Ecto neural progenitor cell (in vitro differentiated cells): Measurements from ENCODE around the gene CAMK2N2.

Experiments used
- DNase-seq: peaks from one replicate; pipeline ENCODE4 v3.0.0-alpha.2; 2018; ENCODE audit warnings: low spot score

The CAMK2N2 gene

DNA sequence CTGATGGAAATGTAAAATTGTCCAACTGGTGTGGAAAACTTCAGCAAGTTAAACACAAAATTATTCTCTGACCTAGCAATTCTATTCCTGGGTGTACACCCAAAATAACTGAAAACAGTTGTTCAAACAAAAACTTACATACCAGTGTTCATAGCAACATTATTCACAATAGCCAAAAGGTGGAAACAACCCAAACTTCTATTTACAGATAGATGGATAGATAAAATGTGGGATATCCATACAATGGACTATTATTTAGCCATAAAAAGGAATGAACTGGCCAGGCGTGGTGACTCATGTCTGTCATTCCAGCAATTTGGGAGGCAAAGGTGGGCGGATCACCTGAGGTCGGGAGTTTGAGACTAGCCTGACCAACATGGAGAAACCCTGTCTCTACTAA is 38.8 kb downstream of the CAMK2N2 start:
- DNase-seq: no peak

DNA sequence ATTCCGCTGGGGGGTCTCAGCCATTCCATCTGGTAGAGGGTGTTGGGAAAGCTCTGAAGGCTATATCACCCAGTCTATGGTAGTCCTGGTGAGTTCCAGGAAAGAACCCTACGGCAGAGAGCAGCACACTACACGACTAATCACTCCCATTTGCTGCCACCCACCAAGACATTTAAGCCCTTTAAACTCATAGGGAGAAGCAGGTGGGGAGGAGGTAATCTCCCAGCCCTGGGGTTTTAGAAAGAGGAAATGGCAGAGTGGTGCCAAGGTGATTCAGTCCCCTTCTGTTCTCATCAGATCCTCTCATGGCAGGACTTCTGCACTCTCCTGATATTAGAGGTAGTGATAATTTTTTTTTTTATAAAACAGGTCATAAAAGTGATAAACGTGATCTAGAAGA is 42.5 kb downstream of the CAMK2N2 start:
- DNase-seq: no peak

DNA sequence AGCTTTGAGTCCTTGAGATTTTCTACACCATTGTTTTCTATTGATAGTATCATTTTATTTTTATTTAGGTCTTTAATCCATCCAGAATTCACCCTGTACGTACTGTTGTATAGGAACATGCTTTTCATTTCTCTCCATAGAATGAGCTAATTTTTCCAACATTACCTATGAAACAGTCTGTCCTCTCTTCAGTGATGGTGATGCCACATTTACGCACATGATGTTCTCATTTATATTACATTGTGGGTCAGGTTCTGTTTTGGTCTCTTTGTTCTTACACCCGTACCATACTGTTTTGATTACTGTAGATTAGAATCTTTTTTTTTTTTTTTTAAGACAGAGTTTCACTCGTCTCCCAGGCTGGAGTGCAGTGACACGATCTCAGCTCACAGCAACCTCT is 49.6 kb downstream of the CAMK2N2 start:
- DNase-seq: no peak

DNA sequence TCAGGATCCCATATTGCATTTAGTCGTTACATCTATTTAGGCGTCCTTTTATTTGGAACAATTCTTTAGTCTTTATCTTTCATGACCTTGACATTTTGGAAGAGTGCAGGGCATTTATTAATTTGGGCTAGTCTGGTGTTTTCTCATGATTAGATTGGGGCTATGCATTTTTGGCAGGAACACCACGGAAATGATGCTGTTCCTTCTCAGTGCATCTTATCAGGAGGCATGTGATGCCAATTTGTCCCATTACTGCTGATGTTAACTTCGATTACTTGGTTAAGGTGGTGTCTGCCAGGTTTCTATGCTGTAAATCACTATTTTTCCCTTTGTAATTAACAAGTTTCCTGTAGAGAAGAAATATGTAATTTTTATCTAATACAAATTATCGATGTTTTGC is 50.1 kb downstream of the CAMK2N2 start:
- no peak for DNase-seq
